ENCODE results near the gene WDR5.

WDR5 gene

DNA sequence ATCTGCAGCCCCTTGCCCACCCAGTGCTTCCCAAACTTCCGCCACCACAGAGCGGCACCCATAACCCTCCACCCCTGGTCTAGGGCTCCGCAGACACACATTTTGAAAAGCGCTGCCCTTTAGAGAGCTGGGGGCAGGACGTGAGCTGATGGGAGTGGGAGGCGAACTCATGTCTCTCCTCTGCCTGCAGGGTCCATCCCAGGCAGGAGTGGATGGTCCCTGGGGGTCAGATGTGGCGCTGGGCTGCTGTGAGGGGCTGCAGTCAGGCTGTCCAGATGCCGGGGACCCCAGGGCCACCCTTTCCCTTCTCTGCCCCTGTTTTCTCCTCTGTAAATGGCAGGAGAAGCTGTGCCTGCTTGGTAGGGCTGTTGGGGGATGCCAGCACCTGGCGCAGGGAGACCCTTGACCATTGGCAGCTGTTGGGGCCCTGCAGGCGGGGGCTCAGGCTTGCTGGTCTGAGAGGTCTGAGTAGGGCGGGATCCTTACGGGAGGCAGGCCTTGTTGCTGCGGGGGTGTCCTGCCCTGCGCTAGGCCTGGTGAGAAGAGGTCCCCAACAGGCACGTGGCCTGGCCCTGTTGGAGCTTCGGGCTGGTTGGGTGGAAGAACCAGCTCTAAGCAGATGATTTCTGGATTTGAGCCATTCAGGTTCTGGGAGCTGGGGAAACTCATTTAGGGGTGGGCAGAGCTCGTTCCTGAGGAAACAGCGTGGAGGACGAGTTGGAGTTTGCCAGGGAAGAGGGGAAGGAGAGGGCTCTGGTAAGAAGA, 38.8 kb downstream of the WDR5 start:
- DNase-seq, result no peak

GRCh38 chr9:134175291-134175807, 39.5 kb downstream of the WDR5 start:
- DNase-seq, result peak; percentile 86

- DNase-seq, result no peak
Measured at GRCh38 chr9:134175808-134176598, 40.1 kb downstream of the WDR5 start.

GRCh38 chr9:134176599-134176968, 40.7 kb downstream of the WDR5 start:
- no peak for DNase-seq

GRCh38 chr9:134177186-134177585, 41.3 kb downstream of the WDR5 start:
- DNase-seq, result no peak

DNA sequence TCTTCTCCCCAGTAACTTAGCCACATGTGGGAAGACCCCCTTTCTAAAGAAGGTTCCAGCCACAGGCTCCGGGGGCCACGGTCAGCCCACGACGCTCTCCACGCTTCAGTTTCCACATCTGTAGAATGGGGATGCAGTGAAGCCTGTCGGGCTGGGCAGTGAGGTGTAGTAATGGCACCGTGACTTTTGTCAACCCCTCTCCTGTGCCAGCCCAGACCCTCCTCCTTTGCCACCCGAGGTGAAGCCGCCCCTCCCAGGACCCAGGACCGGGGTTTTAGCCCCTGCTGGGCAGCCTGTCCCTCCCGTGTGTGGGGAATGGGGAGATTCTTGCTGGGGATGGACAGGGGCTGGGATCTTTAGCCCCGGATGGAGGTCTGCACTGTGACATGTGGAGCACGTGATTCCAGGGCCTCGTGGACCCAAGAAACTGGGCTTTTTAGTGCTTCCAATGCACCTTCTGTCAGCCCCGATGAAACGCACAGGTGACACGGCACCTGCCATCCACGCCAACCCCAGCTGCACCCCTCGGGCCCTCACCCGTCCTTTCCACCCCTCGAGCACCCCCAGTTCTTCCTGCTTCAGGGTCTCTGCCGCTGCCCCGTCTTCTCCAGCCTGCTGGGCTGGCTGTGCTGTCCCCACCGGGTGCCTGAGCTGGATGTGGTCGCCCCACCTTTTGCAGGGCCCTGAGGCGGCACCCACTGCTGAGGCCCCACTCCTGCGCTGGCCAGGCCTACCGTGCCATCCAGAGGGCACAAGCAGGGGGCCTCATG, 41.9 kb downstream of the WDR5 start:
- no peak for DNase-seq

DNA sequence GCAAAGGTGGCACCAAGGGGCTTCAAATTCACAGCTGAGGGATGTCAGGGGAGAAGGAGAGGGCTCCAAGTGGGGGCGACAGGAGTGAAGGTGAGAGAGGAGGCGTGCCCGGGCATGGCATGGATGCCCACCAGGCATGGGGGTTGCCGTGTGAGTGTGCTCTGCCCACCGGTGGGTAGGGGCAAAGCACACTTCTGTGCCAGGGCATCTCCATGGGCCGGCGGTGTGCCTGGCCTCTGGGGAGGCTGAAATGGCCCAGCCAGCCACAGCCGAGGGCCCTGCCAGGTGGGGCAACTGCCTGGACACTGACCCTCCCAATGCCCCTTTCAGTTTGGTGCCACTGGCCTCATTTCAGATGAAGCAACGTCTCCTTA, 42.5 kb downstream of the WDR5 start:
- peak; percentile 47 for DNase-seq

DNA sequence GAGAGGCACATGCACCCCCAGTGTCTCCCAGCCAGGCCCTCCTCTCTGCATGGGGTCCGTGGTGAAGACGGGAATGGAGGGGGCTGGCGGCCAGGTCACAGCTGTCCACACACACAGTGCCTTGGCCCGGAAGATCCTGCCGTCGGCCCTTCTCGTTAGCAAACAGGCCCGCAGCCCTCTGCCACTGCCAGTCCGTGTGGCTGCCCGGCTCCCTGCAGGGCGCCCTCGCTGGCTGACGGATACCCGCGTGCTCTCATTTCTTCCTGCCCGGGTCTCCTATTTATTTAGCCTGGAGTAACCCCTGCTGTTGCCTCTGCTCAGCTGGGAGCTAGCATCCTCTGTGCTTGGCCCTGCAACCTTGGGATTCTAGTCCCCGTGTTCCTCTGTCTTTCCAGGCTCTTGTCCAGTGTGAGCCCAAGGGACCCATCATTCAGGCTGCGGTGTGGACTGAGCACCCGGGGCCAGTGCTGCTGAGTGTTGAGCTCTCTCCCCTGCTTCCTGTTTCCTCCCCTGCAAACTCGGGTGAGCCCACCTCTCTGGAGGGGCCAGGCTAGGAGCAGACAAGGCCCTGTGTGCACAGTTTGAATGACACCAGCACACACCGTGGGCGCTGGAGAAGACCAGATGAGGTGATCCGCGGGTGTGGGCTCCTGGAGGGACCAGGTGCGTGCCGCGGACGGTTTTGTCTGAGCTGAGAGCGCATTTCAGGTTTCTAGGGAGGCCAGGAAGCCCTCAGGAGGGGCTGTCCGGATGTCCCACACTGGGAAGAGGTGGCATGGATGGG, 43.1 kb downstream of the WDR5 start:
- DNase-seq, result peak; percentile 48

DNA sequence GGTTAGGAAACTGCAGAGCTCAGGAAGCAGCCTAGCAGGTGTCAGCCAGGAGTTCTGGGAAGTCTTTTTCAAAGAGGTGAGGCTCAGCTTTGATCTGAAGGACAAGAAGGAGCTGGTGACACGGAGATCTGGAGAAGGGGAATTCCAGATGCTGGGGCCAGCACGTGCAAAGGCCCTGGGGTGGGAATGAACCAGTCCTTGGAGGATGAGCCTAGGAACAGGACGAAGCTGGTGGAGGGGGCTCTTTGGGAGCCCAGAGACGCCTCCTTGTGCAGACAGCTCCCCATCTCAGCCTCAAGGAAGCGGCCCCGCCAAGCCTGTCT, 43.7 kb downstream of the WDR5 start:
- DNase-seq, result no peak

DNA sequence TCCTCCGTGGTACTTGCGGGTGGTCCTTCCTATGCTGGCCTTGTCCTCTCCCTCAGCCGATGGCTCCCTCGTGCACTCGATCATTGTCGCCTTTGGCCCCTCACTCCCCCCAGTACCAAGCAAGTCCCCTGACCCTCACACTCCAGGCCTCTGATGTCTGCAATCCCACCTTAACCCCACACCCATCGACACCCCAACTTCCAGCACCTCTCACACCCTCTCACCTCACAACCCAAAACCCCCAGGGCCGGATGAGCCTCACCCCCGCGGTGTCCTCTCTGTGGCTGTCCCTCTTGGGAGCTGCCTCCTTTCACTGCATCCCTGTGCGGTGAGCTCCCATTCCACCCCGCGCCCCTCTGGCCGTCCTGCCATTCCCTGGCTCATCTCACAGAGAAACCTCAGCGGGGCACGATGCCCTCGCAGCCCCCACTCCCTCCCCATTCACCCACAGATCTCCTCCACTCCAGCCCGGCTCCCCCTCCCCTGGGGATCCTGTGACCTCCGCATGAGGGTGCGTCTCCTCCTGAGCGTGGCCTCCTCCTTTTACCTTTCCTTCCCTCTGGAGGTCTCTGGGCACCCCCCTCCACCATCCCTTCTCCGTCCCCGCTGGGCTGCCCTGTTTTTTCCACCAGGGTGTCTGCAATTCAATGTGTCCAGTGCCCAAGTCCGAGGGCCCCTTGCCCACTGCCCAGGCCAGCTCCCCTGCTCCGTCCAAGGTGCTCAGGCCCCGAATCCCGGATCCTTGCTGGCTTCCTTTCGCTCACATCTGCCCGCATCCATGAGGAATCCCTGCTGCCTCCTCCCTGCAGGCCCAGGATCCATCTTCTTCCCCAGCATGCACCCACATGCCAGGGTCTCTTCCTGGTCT, 44.3 kb downstream of the WDR5 start:
- DNase-seq, result peak; percentile 45

DNA sequence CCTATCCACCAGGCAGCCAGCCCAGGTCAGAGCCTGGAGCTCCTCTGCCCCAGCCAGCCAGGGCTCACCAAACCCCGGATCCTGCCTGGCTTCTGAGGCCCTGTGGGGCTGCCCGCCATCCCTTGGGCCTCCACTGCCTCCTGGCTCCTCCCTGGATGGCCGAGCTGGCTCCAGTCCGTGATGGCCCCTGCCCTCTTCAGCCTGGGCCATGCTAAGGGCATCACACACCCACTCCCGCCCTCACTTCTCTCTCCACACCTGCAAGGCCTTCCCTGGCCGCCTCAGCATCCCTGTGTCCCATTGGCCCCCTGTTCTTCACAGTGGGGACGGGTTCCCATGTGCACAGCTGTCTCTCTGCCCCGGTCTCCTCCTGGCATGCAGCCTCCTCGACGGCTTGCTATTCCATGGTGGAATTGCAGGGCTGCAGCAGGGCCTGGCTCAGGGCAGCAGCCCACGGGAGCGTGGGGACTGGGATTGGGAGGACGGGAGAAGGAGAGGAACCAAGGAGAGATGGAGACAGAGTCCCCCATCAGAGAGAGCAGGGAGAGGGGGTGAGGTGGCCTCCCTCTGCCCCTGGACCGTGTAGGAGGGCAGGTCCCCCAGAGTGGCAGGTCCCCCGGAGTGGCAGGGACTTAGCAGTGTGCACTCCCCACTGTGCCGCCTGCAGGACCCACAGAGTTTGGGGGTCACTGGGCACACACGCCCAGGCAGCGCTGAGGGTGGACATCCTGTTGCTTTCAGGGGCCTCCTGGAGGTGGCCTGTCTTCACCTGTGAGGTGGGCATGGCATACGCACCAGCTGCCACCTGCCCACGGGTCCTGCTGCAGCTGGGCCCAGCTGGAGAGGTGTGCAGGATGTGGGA, 45.1 kb downstream of the WDR5 start:
- DNase-seq, result peak; percentile 45

DNA sequence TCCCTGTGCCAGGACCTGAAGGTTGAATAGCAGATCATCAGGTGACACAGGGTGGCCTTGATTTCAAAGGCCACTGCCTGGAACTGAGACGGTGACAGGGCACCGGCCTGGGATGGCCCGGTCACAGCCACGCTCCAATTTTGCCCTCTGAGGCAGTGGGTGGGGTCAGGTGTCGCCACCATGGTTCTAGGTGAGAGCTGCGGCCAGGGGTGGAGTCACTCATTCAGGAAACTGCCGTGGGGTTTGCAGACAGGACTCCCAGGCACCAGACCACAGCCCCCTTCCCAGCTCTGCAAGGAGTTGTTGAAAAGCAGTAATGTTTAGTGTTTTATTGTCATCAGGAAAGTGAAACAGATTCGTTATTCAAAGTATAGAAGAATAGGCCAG, 45.8 kb downstream of the WDR5 start:
- peak; percentile 47 for DNase-seq

- peak; percentile 52 for DNase-seq
Measured at GRCh38 chr9:134182554-134183085, 46.7 kb downstream of the WDR5 start.

GRCh38 chr9:134185536-134186011, 49.7 kb downstream of the WDR5 start:
- peak; percentile 53 for DNase-seq

DNA sequence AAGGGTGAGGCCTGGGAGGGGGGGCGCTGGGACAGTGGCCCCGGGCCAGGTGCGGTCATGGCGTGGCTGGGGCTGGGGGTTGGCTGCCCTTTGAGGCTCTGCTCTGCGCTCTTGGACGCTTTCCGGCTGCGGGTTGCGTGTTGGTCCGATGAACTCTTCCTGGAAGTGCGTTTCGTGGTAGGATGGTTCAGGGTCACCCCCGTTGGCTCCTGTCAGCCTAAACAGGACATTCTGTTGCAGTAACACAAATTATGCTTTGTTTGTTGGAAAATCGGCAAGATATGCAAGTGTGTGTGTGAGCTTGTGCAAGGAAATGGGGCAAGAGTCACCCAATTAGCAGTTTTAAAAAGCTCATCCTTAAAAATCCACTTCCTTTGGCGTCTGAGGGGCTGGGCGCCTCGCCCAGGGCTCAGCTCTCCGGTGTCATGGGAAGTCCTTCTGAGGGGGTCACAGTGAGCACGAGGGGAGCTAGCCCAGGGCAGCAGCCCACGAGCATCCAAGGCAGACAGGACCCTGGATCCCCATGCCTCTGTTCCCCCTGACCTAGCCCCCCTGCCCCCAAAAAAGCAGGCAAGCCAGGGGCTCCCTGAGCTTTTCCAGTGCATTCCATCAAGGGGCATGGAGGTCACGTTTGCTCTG, 50.7 kb downstream of the WDR5 start:
- DNase-seq, result no peak

GRCh38 chr9:134187110-134187531, 51.2 kb downstream of the WDR5 start:
- DNase-seq, result no peak

DNA sequence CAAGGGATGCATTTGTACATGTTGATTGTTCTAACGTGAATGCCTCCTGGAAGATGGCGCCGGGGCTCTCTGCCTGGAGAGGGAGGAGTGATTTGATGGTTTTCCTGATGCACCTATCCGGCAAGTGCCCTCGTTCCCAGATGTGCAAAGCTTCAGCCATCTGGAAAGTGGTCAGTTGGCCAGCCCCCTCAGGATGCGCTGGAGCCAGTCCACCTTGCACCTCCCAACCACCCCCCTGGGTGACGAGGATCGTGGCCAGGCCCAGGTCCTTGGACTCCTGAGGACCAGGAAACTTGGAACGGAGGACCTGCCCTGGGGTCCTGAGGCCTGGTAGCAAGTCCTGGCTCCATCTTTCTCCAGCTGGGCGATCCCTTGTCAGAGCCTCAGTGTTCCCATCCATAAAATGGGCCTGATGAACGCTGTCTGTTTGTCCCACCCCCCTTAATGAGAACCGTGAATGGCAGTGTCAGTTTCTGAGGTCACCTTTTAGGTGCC, 52.1 kb downstream of the WDR5 start:
- DNase-seq, result no peak

GRCh38 chr9:134188386-134189144, 52.7 kb downstream of the WDR5 start:
- DNase-seq, result no peak

DNA sequence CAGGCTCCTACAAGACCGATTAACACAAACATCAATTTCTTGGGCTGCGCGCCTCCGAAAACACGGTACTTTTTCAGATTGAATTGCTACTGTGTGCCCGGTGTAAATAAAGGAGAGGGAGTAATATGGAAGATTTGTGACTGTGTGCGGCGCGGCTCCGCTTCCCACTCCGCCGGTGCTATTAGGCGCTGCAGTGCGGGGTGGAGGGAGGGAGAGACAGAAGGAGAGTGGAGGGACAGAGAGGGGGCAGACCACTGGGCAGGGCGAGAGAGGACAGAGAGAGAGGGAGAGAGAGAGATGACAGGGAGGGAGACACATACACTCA, 53.2 kb downstream of the WDR5 start:
- no peak for DNase-seq
